ENCODE data around the gene GPRIN1.
"Not testable (repeated sequence)": the region's sequence is repeated elsewhere in the genome, so short reads cannot be mapped to it uniquely, and the experiment has no call there.

Gene GPRIN1

GRCh38 chr5:176599749-176600430, 10.1 kb downstream of the GPRIN1 start:
- DNase-seq (ENCODE audit: low read depth in 3 of 3, low spot score in 1 of 3): not testable (repeated sequence)

GRCh38 chr5:176597417-176598389, 12.3 kb downstream of the GPRIN1 start:
- DNase-seq (ENCODE audit: low read depth in 3 of 3, low spot score in 1 of 3): no peak

GRCh38 chr5:176596689-176597416, 13.1 kb downstream of the GPRIN1 start:
- DNase-seq (ENCODE audit: low read depth in 3 of 3, low spot score in 1 of 3): peak in 2 of 3 donors; percentile 47 to 56

GRCh38 chr5:176596069-176596644, 13.8 kb downstream of the GPRIN1 start:
- DNase-seq (ENCODE audit: low read depth in 3 of 3, low spot score in 1 of 3): no peak

GRCh38 chr5:176595386-176595943, 14.5 kb downstream of the GPRIN1 start:
- DNase-seq (ENCODE audit: low read depth in 3 of 3, low spot score in 1 of 3): no peak

- DNase-seq (ENCODE audit: low read depth in 3 of 3, low spot score in 1 of 3): no peak
These were observed 15.4 kb downstream of the GPRIN1 start for GRCh38 chr5:176594554-176594953.

GRCh38 chr5:176593273-176593869, 16.6 kb downstream of the GPRIN1 start:
- no peak for DNase-seq (ENCODE audit: low read depth in 3 of 3, low spot score in 1 of 3)

GRCh38 chr5:176592573-176592972, 17.4 kb downstream of the GPRIN1 start:
- DNase-seq (ENCODE audit: low read depth in 3 of 3, low spot score in 1 of 3): no peak

GRCh38 chr5:176591667-176592066, 18.3 kb downstream of the GPRIN1 start:
- not testable (repeated sequence) for DNase-seq (ENCODE audit: low read depth in 3 of 3, low spot score in 1 of 3)

- no peak for DNase-seq (ENCODE audit: low read depth in 3 of 3, low spot score in 1 of 3)
These were observed 19.8 kb downstream of the GPRIN1 start for GRCh38 chr5:176590035-176590717.

GRCh38 chr5:176589039-176589769, 20.8 kb downstream of the GPRIN1 start:
- DNase-seq (ENCODE audit: low read depth in 3 of 3, low spot score in 1 of 3): no peak

GRCh38 chr5:176588297-176588696, 21.7 kb downstream of the GPRIN1 start:
- no peak for DNase-seq (ENCODE audit: low read depth in 3 of 3, low spot score in 1 of 3)

- no peak for DNase-seq (ENCODE audit: low read depth in 3 of 3, low spot score in 1 of 3)
These were observed 22.6 kb downstream of the GPRIN1 start for GRCh38 chr5:176587398-176587797.

GRCh38 chr5:176583076-176583475, 26.9 kb downstream of the GPRIN1 start:
- no peak for DNase-seq (ENCODE audit: low read depth in 3 of 3, low spot score in 1 of 3)

- no peak for DNase-seq (ENCODE audit: low read depth in 3 of 3, low spot score in 1 of 3)
These were observed 28.6 kb downstream of the GPRIN1 start for GRCh38 chr5:176581361-176581760.

GRCh38 chr5:176579323-176579722, 30.6 kb downstream of the GPRIN1 start:
- DNase-seq (ENCODE audit: low read depth in 3 of 3, low spot score in 1 of 3): no peak

- DNase-seq (ENCODE audit: low read depth in 3 of 3, low spot score in 1 of 3): no peak
These were observed 31.6 kb downstream of the GPRIN1 start for GRCh38 chr5:176578391-176578808.

- DNase-seq (ENCODE audit: low read depth in 3 of 3, low spot score in 1 of 3): no peak
These were observed 32.4 kb downstream of the GPRIN1 start for GRCh38 chr5:176577312-176578176.

All from stimulated activated CD4-positive, alpha-beta T cell treated with anti-CD3 and anti-CD28 coated beads, TNF-alpha, amount 100 ng/mL, for 1 hour (primary cell).